ENCODE results near the gene PBX3.

- TF ChIP-seq ZNF274 (IDR thresholded peaks at IDR 0.05; ENCODE audit: low read depth, low read length) (no peak), YY1 (IDR thresholded peaks at IDR 0.05; ENCODE audit: insufficient read depth, insufficient read length) (no peak)
These were observed 75.0 kb downstream of the PBX3 start for GRCh38 chr9:125822160-125822559.

Measured in NT2/D1 (cell line).